PC-3 (cell line): Measurements from ENCODE around the gene MDH1.

ENCODE experiments used
- EZH2 ChIP-seq: fragments of 300-600 bp; sonication (generic); IDR thresholded peaks from one replicate; pipeline ENCODE4 v1.6.1; 2017; ENCODE audit warnings: antibody characterized with exemption, mild to moderate bottlenecking, low read length; ENCODE audit not compliant: unreplicated experiment
- EZH2phosphoT487 ChIP-seq: fragments of 300-600 bp; sonication (generic); IDR thresholded peaks from 2 replicates; pipeline ENCODE4 v1.6.1; 2018; ENCODE audit warnings: mild to moderate bottlenecking, antibody characterized with exemption, low read length, borderline replicate concordance
- TF ChIP-seq, protein P1 (sequence below): fragments of 300-600 bp; sonication (generic); conservative IDR thresholded peaks from 2 replicates; pipeline ENCODE4 v1.5.1; 2017; ENCODE audit warnings: antibody characterized with exemption, low read depth, mild to moderate bottlenecking, low read length

DNA sequence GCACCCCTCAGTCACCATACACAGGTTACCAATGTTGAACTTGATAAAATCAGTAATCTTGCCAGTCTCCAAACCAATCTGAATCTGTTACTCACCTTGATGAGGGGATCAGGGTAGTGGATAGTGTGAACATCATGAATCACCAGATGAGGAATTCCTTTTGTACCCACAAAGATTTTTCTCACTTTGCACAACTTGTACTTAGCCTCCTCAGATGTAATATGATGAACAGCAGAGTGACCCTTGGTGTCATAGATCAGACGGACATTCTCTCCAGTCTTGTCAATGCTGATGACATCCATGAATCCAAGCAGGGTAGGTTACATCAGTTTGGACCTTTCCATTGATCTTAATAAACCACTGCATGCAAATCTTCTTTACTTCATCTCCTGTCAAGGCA lies 54.7 kb downstream of the MDH1 start:
- no peak for TF ChIP-seq EZH2
- TF ChIP-seq, protein P1, sequence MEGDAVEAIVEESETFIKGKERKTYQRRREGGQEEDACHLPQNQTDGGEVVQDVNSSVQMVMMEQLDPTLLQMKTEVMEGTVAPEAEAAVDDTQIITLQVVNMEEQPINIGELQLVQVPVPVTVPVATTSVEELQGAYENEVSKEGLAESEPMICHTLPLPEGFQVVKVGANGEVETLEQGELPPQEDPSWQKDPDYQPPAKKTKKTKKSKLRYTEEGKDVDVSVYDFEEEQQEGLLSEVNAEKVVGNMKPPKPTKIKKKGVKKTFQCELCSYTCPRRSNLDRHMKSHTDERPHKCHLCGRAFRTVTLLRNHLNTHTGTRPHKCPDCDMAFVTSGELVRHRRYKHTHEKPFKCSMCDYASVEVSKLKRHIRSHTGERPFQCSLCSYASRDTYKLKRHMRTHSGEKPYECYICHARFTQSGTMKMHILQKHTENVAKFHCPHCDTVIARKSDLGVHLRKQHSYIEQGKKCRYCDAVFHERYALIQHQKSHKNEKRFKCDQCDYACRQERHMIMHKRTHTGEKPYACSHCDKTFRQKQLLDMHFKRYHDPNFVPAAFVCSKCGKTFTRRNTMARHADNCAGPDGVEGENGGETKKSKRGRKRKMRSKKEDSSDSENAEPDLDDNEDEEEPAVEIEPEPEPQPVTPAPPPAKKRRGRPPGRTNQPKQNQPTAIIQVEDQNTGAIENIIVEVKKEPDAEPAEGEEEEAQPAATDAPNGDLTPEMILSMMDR, result no peak
- no peak for TF ChIP-seq EZH2phosphoT487
